ENCODE data around the gene MYRF.
A peak's percentile ranks its signal among the peaks of the same experiment; 100 is the strongest.

MYRF gene

DNA sequence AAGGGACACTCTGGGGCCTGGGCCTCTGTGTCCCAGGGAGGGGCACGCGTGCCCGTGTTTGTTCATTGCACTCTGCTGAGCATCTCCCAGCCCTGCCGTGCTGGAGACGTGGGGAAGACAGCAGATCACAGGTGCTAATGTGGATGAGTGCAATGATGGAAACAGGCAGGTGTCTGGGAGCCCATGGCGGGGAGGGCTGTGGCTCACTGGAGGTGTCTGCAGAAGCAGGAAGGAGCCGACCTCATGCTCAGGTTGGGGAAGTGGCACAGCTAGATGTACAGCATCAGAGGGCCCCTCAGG is 32.0 kb downstream of the MYRF start:
- DNase-seq, result no peak
- Histone ChIP-seq H3K9me3 (no peaks in the 10 kb centered on the region), H3K27ac (no peak overlapping the region), H3K4me3 (no peak overlapping the region), H3K36me3 (peaks cover 23 to 63% (median 53%) of the 10 kb centered on the region in 3 donors), H3K27me3 (no peaks in the 10 kb centered on the region), H3K4me1 (no peaks in the 10 kb centered on the region)
- no peak for TF ChIP-seq CTCF (IDR thresholded peaks at IDR 0.05)
- intact Hi-C loops (cut with DNase I; ENCODE audit: low total_unique reads), result no loop called here

- no peak overlapping the region for H3K27ac ChIP-seq
- peaks cover 0 to 2% (median 1%) of the 10 kb centered on the region in 4 donors for H3K4me1 ChIP-seq
- TF ChIP-seq CTCF (IDR thresholded peaks at IDR 0.05), result no peak
- H3K9me3 ChIP-seq, result no peaks in the 10 kb centered on the region
- DNase-seq, result no peak
- no peak overlapping the region for H3K4me3 ChIP-seq
- intact Hi-C loops (cut with DNase I; ENCODE audit: low total_unique reads), result no loop called here
- no peaks in the 10 kb centered on the region for H3K27me3 ChIP-seq
- peaks cover 32 to 74% (median 64%) of the 10 kb centered on the region in 3 donors for H3K36me3 ChIP-seq
These were observed 33.5 kb downstream of the MYRF start for GRCh38 chr11:61785837-61786402.

DNA sequence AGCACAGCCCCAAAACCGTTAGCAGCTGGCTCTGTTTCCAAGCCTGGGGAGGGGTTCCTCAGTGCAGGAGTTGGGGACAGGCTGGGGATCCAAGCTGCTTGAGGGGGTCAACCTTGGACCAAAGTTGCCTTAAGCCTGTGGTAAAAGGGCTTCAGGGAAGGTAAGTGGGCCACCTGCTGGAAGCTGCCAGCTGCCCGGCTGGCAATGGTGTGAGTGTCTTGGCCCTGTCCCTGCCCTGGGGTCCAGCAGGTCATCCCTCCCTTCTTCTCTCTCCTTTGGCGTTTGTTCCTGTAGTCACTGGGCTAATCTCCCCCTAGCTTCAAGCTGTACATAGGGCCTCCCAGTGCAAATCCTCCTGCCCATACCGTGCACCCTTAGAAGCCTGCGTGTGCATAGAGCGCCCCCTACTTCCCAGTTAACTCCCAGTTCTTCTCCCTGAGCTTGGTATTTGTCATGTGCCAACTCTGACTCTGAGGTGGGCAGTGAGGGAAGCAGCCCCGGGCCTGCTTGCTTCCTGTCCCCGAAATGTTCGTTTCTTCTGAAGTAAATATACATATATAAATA is 35.6 kb downstream of the MYRF start:
- no peak for DNase-seq
- intact Hi-C loops (cut with DNase I; ENCODE audit: low total_unique reads), result no loop called here
- peaks cover 32 to 74% (median 64%) of the 10 kb centered on the region in 3 donors for H3K36me3 ChIP-seq

GRCh38 chr11:61791737-61792309 is 39.4 kb downstream of the MYRF start:
- Histone ChIP-seq H3K36me3 (peaks cover 32 to 48% (median 37%) of the 10 kb centered on the region in 3 donors), H3K27me3 (no peaks in the 10 kb centered on the region), H3K9me3 (no peaks in the 10 kb centered on the region), H3K4me1 (peaks cover 0 to 25% (median 18%) of the 10 kb centered on the region in 4 donors), H3K27ac (peak overlapping the region; percentile 88 to 89), H3K4me3 (peak overlapping the region; percentile 71 to 77)
- intact Hi-C loops (cut with DNase I; ENCODE audit: low total_unique reads), result loop anchor here (10.0 kb wide), 1 partner anchor 313 kb away; no protein-coding TSS in a partner anchor
- peak; percentile 52 to 77 for DNase-seq
- no peak for TF ChIP-seq CTCF (IDR thresholded peaks at IDR 0.05)

More for the DNA sequence above, 35.6 kb downstream of the MYRF start:
- H3K4me3 ChIP-seq, result no peak overlapping the region
- H3K9me3 ChIP-seq, result no peaks in the 10 kb centered on the region
- no peak for TF ChIP-seq CTCF (IDR thresholded peaks at IDR 0.05)
- no peak overlapping the region for H3K27ac ChIP-seq
- peaks cover 0 to 16% (median 11%) of the 10 kb centered on the region in 4 donors for H3K4me1 ChIP-seq
- no peaks in the 10 kb centered on the region for H3K27me3 ChIP-seq

DNA sequence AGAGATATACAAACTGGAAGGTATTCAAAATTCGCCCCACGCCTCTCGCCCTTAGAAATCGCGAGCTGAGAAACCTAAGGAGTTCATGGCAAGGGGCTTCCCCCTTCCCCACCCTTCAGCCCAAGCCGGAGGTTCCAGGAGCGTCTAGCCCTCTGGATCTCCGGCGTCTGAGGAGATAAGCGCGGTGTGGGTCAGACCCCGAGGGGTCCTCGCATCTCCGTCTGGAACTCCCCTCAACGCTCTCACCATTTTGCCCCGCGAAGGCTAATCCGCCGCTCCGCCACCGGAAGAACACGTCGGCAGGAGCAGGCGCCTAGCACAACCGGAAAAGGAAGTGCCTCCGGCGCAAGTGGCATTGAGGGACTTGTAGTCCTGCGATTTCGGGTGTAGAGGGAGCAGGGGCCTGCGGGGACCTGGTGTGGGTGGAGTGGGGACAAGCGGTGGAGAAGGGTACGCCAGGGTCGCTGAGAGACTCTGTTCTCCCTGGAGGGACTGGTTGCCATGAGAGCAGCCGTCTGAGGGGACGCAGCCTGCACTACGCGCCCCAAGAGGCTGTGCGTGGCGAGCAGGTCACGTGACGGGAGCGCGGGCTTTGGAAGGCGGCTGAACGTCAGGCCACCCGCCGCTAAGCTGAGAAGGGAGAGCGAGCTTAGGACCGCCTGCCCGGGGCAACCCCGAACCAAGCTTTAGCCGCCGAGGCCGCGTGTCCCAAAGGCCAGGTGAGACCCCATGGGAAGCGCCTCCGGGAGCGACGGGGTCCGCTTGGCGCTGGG is 40.1 kb downstream of the MYRF start, which contains the start of the genes FEN1 and TMEM258:
TSS of gene FEN1 (plus strand) at position 602 of the 773 bp plus-strand sequence. CDS start 2,451 bp downstream, outside the sequence.
TSS of gene TMEM258 (minus strand) at position 290 of the 773 bp plus-strand sequence. CDS start at position 249, 41 bp downstream.
- peak; percentile 87 to 93 for DNase-seq
- TF ChIP-seq CTCF (IDR thresholded peaks at IDR 0.05), result peak; percentile 21 to 35
- peak within 1 kb of the TSS; percentile 71 to 77 for H3K4me3 ChIP-seq
- H3K4me1 ChIP-seq, result peaks cover 0 to 28% (median 18%) of the 10 kb centered on the region in 4 donors
- intact Hi-C loops (cut with DNase I; ENCODE audit: low total_unique reads), result loop anchor here (10.0 kb wide), 1 partner anchor 312 kb away; no protein-coding TSS in a partner anchor
- peak within 1 kb of the TSS; percentile 88 to 89 for H3K27ac ChIP-seq
- no peaks in the 10 kb centered on the region for H3K27me3 ChIP-seq
- no peaks in the 10 kb centered on the region for H3K9me3 ChIP-seq
- peaks cover 28 to 41% (median 30%) of the 10 kb centered on the region in 3 donors for H3K36me3 ChIP-seq

All from tibial artery (tissue), 4 donors.